NCI-H128 (cell line): Measurements from ENCODE around the gene DEFB129.
"Not testable (repeated sequence)": the region's sequence is repeated elsewhere in the genome, so short reads cannot be mapped to it uniquely, and the experiment has no call there.

Experiments
- DNase-seq: peaks from one replicate; lab custom pipeline; 2025; ENCODE audit not compliant: unreplicated experiment; lab: John Stamatoyannopoulos, UW

DEFB129 gene

GRCh38 chr20:252801-253200, 25.7 kb downstream of the DEFB129 start:
- no peak for DNase-seq

GRCh38 chr20:253447-253846, 26.4 kb downstream of the DEFB129 start:
- not testable (repeated sequence) for DNase-seq

- no peak for DNase-seq
Observed at GRCh38 chr20:257419-257818, 30.4 kb downstream of the DEFB129 start, which contains the start of gene DEFB132. Gene DEFB132 (plus strand): TSS chr20:257724. CDS start chr20:257779, 55 bp downstream.

- no peak for DNase-seq
Observed at GRCh38 chr20:258269-258858, 31.3 kb downstream of the DEFB129 start.

GRCh38 chr20:258963-259362, 31.9 kb downstream of the DEFB129 start:
- DNase-seq, result no peak

GRCh38 chr20:259981-260380, 32.9 kb downstream of the DEFB129 start:
- no peak for DNase-seq

GRCh38 chr20:263701-264100, 36.6 kb downstream of the DEFB129 start:
- DNase-seq, result no peak

GRCh38 chr20:266596-267562, 39.8 kb downstream of the DEFB129 start:
- peak; percentile 58 for DNase-seq

- DNase-seq, result no peak
Observed at GRCh38 chr20:270517-270916, 43.5 kb downstream of the DEFB129 start.

- DNase-seq, result no peak
Observed at GRCh38 chr20:271069-271468, 44.0 kb downstream of the DEFB129 start.

GRCh38 chr20:271528-271927, 44.5 kb downstream of the DEFB129 start:
- DNase-seq, result no peak

GRCh38 chr20:272718-273117, 45.7 kb downstream of the DEFB129 start:
- no peak for DNase-seq

GRCh38 chr20:273884-274283, 46.8 kb downstream of the DEFB129 start:
- DNase-seq, result no peak

GRCh38 chr20:275791-276190, 48.7 kb downstream of the DEFB129 start:
- DNase-seq, result no peak

- DNase-seq, result no peak
Observed at GRCh38 chr20:276620-277495, 49.8 kb downstream of the DEFB129 start.

- DNase-seq, result no peak
Observed at GRCh38 chr20:277496-277781, 50.4 kb downstream of the DEFB129 start.

GRCh38 chr20:278181-278580, 51.1 kb downstream of the DEFB129 start:
- DNase-seq, result no peak

- no peak for DNase-seq
Observed at GRCh38 chr20:278607-279571, 51.8 kb downstream of the DEFB129 start.
